Ishikawa (cell line): ENCODE measurements around the gene PSME4.

Experiments used
- CEBPB ChIP-seq: IDR thresholded peaks from 2 replicates; pipeline ENCODE4 v1.6.1; 2012
- CREB1 ChIP-seq: IDR thresholded peaks from 2 replicates; pipeline ENCODE4 v1.6.1; 2012; ENCODE audit warnings: low read depth
- EGR1 ChIP-seq: IDR thresholded peaks from 2 replicates; pipeline ENCODE4 v1.6.1; 2012
- EP300 ChIP-seq: IDR thresholded peaks from 2 replicates; pipeline ENCODE4 v1.6.1; 2012; ENCODE audit warnings: borderline replicate concordance
- FOXM1 ChIP-seq: IDR thresholded peaks from 2 replicates; pipeline ENCODE4 v1.6.1; 2012; ENCODE audit warnings: low read depth, borderline replicate concordance
- NFIC ChIP-seq: IDR thresholded peaks from 2 replicates; pipeline ENCODE4 v1.6.1; 2012
- RAD21 ChIP-seq: IDR thresholded peaks from 2 replicates; pipeline ENCODE4 v1.6.1; 2012; ENCODE audit warnings: low read depth
- TAF1 ChIP-seq: IDR thresholded peaks from 2 replicates; pipeline ENCODE4 v1.6.1; 2012; ENCODE audit warnings: low read depth, mild to moderate bottlenecking
- TCF12 ChIP-seq: IDR thresholded peaks from 2 replicates; pipeline ENCODE4 v1.6.1; 2012; ENCODE audit warnings: low read depth
- TEAD4 ChIP-seq: IDR thresholded peaks from 2 replicates; pipeline ENCODE4 v1.6.1; 2012
- YY1 ChIP-seq: IDR thresholded peaks from 2 replicates; pipeline ENCODE4 v1.6.1; 2012; ENCODE audit warnings: low read depth
- ZBTB7A ChIP-seq: IDR thresholded peaks from 2 replicates; pipeline ENCODE4 v1.6.1; 2012; ENCODE audit warnings: low read depth
- TF ChIP-seq, protein P1 (sequence below): IDR thresholded peaks from 2 replicates; pipeline ENCODE4 v1.6.1; 2012
- TF ChIP-seq, protein P2 (sequence below): IDR thresholded peaks from 2 replicates; pipeline ENCODE4 v1.6.1; 2012; ENCODE audit warnings: low read depth, mild to moderate bottlenecking
- TF ChIP-seq, protein P3 (sequence below): IDR thresholded peaks from 2 replicates; pipeline ENCODE4 v1.6.1; 2012

The PSME4 gene

GRCh38 chr2:53960476-53960875, 10.3 kb downstream of the PSME4 start:
- TF ChIP-seq EP300 (no peak), TEAD4 (no peak), CEBPB (no peak), FOXM1 (no peak), ZBTB7A (no peak), CREB1 (no peak), RAD21 (no peak), TCF12 (no peak), YY1 (no peak), EGR1 (no peak)
- TF ChIP-seq, protein P1, sequence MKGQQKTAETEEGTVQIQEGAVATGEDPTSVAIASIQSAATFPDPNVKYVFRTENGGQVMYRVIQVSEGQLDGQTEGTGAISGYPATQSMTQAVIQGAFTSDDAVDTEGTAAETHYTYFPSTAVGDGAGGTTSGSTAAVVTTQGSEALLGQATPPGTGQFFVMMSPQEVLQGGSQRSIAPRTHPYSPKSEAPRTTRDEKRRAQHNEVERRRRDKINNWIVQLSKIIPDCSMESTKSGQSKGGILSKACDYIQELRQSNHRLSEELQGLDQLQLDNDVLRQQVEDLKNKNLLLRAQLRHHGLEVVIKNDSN, result no peak

- no peak for TF ChIP-seq TEAD4
- TF ChIP-seq FOXM1, result no peak
- no peak for TF ChIP-seq RAD21
These were observed 12.3 kb downstream of the PSME4 start for GRCh38 chr2:53958443-53958842.

DNA sequence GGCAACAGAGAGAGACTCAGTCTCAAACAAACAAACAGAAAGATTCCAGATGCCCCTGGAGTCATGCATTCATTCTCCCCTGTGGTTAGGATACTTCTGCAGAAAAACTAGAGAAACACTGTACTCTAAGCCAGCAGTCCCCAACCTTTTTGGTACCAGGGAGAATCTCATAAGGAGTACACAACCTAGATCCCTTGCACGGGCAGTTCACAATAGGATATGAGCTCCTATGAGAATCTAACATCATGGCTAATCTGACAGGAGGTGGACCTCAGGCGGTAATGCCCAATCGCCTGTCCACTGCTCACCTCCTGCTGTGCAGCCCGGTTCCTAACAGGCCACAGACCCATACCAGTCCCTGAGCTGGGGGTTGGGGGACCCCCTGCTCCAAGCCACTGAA, 18.3 kb downstream of the PSME4 start:
- TF ChIP-seq RAD21 (no peak), CEBPB (no peak), TAF1 (no peak), YY1 (no peak), EP300 (no peak), TCF12 (no peak)
- TF ChIP-seq, protein P2, sequence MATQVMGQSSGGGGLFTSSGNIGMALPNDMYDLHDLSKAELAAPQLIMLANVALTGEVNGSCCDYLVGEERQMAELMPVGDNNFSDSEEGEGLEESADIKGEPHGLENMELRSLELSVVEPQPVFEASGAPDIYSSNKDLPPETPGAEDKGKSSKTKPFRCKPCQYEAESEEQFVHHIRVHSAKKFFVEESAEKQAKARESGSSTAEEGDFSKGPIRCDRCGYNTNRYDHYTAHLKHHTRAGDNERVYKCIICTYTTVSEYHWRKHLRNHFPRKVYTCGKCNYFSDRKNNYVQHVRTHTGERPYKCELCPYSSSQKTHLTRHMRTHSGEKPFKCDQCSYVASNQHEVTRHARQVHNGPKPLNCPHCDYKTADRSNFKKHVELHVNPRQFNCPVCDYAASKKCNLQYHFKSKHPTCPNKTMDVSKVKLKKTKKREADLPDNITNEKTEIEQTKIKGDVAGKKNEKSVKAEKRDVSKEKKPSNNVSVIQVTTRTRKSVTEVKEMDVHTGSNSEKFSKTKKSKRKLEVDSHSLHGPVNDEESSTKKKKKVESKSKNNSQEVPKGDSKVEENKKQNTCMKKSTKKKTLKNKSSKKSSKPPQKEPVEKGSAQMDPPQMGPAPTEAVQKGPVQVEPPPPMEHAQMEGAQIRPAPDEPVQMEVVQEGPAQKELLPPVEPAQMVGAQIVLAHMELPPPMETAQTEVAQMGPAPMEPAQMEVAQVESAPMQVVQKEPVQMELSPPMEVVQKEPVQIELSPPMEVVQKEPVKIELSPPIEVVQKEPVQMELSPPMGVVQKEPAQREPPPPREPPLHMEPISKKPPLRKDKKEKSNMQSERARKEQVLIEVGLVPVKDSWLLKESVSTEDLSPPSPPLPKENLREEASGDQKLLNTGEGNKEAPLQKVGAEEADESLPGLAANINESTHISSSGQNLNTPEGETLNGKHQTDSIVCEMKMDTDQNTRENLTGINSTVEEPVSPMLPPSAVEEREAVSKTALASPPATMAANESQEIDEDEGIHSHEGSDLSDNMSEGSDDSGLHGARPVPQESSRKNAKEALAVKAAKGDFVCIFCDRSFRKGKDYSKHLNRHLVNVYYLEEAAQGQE, result no peak

GRCh38 chr2:53949457-53949856, 21.3 kb downstream of the PSME4 start:
- no peak for TF ChIP-seq EP300
- TF ChIP-seq TAF1, result no peak
- no peak for TF ChIP-seq TCF12
- TF ChIP-seq YY1, result no peak
- TF ChIP-seq TEAD4, result no peak
- no peak for TF ChIP-seq ZBTB7A
- TF ChIP-seq, protein P2, result no peak
- no peak for TF ChIP-seq CEBPB
- TF ChIP-seq EGR1, result no peak
- no peak for TF ChIP-seq RAD21
- no peak for TF ChIP-seq FOXM1
- no peak for TF ChIP-seq NFIC
- TF ChIP-seq CREB1, result no peak
- TF ChIP-seq, protein P1, result no peak
- TF ChIP-seq, protein P3, sequence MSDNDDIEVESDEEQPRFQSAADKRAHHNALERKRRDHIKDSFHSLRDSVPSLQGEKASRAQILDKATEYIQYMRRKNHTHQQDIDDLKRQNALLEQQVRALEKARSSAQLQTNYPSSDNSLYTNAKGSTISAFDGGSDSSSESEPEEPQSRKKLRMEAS, result no peak

DNA sequence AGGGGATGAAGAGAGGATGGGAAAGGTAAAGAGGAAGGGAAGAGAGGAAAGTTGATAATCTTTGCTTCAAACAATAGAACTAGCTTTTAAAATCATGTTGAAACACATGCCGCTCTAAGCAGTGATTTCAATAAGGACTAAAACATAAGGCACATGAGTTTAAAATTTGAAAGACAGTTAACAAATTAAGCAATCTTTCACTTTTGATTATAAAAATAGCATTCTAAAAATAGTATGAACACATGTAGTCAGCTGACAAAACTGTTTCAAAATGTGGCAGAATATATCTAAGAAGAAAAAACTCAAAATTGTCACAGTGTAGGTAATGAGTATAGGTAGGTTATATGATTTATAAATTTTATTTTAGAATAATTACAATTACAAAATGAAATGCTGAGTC, 25.3 kb downstream of the PSME4 start:
- no peak for TF ChIP-seq YY1
- no peak for TF ChIP-seq TCF12
- no peak for TF ChIP-seq ZBTB7A
- TF ChIP-seq TEAD4, result no peak
- TF ChIP-seq EGR1, result no peak
- TF ChIP-seq, protein P2, result no peak
- TF ChIP-seq CREB1, result no peak
- TF ChIP-seq, protein P1, result no peak
- TF ChIP-seq RAD21, result no peak
- no peak for TF ChIP-seq TAF1
- no peak for TF ChIP-seq NFIC
- TF ChIP-seq CEBPB, result no peak
